ENCODE measurements around the gene PCP4L1.

PCP4L1 gene

DNA sequence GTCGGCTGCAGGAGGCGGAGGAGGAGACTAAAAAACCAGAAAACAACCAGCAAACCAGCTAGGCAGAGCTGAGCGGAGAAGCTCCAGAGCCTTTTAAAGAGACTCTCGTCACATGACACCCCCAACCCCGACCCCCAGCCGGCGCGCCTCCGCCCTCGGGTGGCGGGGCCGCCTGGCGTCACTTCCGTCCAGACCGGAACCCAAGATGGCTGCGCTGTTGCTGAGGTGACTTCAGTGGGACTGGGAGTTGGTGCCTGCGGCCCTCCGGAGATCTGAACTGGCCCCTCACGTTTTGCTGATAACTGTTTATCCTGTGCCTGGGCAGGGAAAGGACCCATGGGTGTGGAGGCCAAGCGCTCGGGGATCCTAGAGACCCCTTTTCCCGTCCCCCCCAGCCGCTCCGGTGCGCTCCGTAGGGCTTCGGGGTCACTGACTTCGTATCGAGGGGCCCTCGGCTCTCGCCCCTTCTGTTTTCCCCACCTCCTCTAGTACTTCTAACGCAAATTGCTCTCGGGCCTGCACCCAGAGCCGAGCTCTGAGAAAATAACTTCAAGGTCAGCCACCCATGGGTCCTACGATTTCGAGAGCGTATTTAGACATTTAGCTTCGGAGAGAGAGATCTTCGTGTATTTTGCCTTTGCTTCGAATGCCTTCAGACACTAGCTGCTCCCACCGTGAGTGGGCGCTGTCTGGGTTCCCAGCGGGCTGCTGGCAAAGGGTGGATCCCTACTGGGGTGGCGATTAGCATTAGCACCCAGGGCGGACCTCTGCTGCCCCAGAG is 55.8 kb downstream of the PCP4L1 start, which contains the start of gene SDHC (continued):
- TF ChIP-seq, protein P1, sequence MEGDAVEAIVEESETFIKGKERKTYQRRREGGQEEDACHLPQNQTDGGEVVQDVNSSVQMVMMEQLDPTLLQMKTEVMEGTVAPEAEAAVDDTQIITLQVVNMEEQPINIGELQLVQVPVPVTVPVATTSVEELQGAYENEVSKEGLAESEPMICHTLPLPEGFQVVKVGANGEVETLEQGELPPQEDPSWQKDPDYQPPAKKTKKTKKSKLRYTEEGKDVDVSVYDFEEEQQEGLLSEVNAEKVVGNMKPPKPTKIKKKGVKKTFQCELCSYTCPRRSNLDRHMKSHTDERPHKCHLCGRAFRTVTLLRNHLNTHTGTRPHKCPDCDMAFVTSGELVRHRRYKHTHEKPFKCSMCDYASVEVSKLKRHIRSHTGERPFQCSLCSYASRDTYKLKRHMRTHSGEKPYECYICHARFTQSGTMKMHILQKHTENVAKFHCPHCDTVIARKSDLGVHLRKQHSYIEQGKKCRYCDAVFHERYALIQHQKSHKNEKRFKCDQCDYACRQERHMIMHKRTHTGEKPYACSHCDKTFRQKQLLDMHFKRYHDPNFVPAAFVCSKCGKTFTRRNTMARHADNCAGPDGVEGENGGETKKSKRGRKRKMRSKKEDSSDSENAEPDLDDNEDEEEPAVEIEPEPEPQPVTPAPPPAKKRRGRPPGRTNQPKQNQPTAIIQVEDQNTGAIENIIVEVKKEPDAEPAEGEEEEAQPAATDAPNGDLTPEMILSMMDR (tag by site-specific recombination; IDR thresholded peaks at IDR 0.05), result peak; percentile 63
- TF ChIP-seq ZNF747 (tag by site-specific recombination; IDR thresholded peaks at IDR 0.05), result no peak
- peak; percentile 61 for TF ChIP-seq ZFHX2 (tag by site-specific recombination; conservative IDR thresholded peaks at IDR 0.05)
- TF ChIP-seq KLF16 (tag by site-specific recombination; IDR thresholded peaks at IDR 0.05), result peak; percentile 80; the same call in 1 of the 2 replicates
- peak; percentile 77 for TF ChIP-seq ZNF423 (tag by site-specific recombination; IDR thresholded peaks at IDR 0.05)
- TF ChIP-seq, protein P2, sequence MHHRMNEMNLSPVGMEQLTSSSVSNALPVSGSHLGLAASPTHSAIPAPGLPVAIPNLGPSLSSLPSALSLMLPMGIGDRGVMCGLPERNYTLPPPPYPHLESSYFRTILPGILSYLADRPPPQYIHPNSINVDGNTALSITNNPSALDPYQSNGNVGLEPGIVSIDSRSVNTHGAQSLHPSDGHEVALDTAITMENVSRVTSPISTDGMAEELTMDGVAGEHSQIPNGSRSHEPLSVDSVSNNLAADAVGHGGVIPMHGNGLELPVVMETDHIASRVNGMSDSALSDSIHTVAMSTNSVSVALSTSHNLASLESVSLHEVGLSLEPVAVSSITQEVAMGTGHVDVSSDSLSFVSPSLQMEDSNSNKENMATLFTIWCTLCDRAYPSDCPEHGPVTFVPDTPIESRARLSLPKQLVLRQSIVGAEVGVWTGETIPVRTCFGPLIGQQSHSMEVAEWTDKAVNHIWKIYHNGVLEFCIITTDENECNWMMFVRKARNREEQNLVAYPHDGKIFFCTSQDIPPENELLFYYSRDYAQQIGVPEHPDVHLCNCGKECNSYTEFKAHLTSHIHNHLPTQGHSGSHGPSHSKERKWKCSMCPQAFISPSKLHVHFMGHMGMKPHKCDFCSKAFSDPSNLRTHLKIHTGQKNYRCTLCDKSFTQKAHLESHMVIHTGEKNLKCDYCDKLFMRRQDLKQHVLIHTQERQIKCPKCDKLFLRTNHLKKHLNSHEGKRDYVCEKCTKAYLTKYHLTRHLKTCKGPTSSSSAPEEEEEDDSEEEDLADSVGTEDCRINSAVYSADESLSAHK (tag by site-specific recombination; IDR thresholded peaks at IDR 0.05), result 0 out of 2 replicates have a peak, but pooled peaks have one; percentile 30
- TF ChIP-seq MEIS1 (CRISPR knock-in tag; IDR thresholded peaks at IDR 0.05; ENCODE audit: borderline replicate concordance), result no peak
- no peak for TF ChIP-seq ZNF157 (tag by site-specific recombination; IDR thresholded peaks at IDR 0.05)
- TF ChIP-seq ZNF777 (tag by site-specific recombination; IDR thresholded peaks at IDR 0.05; ENCODE audit: borderline replicate concordance), result peak; percentile 52; the same call in 1 of the 2 replicates
- TF ChIP-seq SP7 (tag by site-specific recombination; IDR thresholded peaks at IDR 0.05), result peak; percentile 55; the same call in 1 of the 2 replicates
- TF ChIP-seq, protein P3, sequence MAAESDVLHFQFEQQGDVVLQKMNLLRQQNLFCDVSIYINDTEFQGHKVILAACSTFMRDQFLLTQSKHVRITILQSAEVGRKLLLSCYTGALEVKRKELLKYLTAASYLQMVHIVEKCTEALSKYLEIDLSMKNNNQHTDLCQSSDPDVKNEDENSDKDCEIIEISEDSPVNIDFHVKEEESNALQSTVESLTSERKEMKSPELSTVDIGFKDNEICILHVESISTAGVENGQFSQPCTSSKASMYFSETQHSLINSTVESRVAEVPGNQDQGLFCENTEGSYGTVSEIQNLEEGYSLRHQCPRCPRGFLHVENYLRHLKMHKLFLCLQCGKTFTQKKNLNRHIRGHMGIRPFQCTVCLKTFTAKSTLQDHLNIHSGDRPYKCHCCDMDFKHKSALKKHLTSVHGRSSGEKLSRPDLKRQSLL (tag by site-specific recombination; IDR thresholded peaks at IDR 0.05), result peak; percentile 90
- TF ChIP-seq GLIS2 (tag by site-specific recombination; IDR thresholded peaks at IDR 0.05), result peak; percentile 98
- no peak for TF ChIP-seq PRDM1 (tag by site-specific recombination; IDR thresholded peaks at IDR 0.05)
- TF ChIP-seq, protein P4, sequence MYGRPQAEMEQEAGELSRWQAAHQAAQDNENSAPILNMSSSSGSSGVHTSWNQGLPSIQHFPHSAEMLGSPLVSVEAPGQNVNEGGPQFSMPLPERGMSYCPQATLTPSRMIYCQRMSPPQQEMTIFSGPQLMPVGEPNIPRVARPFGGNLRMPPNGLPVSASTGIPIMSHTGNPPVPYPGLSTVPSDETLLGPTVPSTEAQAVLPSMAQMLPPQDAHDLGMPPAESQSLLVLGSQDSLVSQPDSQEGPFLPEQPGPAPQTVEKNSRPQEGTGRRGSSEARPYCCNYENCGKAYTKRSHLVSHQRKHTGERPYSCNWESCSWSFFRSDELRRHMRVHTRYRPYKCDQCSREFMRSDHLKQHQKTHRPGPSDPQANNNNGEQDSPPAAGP (tag by site-specific recombination; IDR thresholded peaks at IDR 0.05), result peak; percentile 74; the same call in 1 of the 2 replicates
- TF ChIP-seq ZFP69B (tag by site-specific recombination; IDR thresholded peaks at IDR 0.05), result peak; percentile 43; the same call in 1 of the 2 replicates
- TF ChIP-seq ZNF701 (tag by site-specific recombination; IDR thresholded peaks at IDR 0.05), result no peak
- no peak for TF ChIP-seq SETDB1 (IDR thresholded peaks at IDR 0.05; ENCODE audit: insufficient read length, low read length)
- TF ChIP-seq ZNF530 (tag by site-specific recombination; IDR thresholded peaks at IDR 0.05; ENCODE audit: low read depth), result no peak
- 0 out of 2 replicates have a peak, but pooled peaks have one; percentile 40 for TF ChIP-seq ZBTB8A (tag by site-specific recombination; IDR thresholded peaks at IDR 0.05)
- TF ChIP-seq, protein P5, sequence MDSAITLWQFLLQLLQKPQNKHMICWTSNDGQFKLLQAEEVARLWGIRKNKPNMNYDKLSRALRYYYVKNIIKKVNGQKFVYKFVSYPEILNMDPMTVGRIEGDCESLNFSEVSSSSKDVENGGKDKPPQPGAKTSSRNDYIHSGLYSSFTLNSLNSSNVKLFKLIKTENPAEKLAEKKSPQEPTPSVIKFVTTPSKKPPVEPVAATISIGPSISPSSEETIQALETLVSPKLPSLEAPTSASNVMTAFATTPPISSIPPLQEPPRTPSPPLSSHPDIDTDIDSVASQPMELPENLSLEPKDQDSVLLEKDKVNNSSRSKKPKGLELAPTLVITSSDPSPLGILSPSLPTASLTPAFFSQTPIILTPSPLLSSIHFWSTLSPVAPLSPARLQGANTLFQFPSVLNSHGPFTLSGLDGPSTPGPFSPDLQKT (IDR thresholded peaks at IDR 0.05; ENCODE audit: borderline replicate concordance, low read depth, low read length), result no peak; the same call in 1 of the 2 replicates
- TF ChIP-seq ZNF341 (tag by site-specific recombination; IDR thresholded peaks at IDR 0.05; ENCODE audit: low read depth), result no peak
- TF ChIP-seq ZNF146 (tag by site-specific recombination; IDR thresholded peaks at IDR 0.05), result no peak
- TF ChIP-seq, protein P6, sequence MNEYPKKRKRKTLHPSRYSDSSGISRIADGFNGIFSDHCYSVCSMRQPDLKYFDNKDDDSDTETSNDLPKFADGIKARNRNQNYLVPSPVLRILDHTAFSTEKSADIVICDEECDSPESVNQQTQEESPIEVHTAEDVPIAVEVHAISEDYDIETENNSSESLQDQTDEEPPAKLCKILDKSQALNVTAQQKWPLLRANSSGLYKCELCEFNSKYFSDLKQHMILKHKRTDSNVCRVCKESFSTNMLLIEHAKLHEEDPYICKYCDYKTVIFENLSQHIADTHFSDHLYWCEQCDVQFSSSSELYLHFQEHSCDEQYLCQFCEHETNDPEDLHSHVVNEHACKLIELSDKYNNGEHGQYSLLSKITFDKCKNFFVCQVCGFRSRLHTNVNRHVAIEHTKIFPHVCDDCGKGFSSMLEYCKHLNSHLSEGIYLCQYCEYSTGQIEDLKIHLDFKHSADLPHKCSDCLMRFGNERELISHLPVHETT (tag by site-specific recombination; IDR thresholded peaks at IDR 0.05), result peak; percentile 74
- TF ChIP-seq BCL11A (tag by site-specific recombination; IDR thresholded peaks at IDR 0.05; ENCODE audit: low read depth), result no peak; the same call in 1 of the 2 replicates
- no peak for TF ChIP-seq ZFP37 (tag by site-specific recombination; IDR thresholded peaks at IDR 0.05)
- TF ChIP-seq IKZF3 (tag by site-specific recombination; IDR thresholded peaks at IDR 0.05), result no peak
- TF ChIP-seq ZBTB17 (tag by site-specific recombination; IDR thresholded peaks at IDR 0.05), result peak; percentile 61
- TF ChIP-seq, protein P7, sequence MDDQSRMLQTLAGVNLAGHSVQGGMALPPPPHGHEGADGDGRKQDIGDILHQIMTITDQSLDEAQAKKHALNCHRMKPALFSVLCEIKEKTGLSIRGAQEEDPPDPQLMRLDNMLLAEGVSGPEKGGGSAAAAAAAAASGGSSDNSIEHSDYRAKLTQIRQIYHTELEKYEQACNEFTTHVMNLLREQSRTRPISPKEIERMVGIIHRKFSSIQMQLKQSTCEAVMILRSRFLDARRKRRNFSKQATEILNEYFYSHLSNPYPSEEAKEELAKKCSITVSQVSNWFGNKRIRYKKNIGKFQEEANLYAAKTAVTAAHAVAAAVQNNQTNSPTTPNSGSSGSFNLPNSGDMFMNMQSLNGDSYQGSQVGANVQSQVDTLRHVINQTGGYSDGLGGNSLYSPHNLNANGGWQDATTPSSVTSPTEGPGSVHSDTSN (CRISPR knock-in tag; IDR thresholded peaks at IDR 0.05), result no peak
- no peak for TF ChIP-seq ZNF266 (tag by site-specific recombination; IDR thresholded peaks at IDR 0.05; ENCODE audit: low read depth)
- TF ChIP-seq ZNF843 (tag by site-specific recombination; IDR thresholded peaks at IDR 0.05), result peak; percentile 50

All from HEK293 (cell line).